NOMO-1 treated with dmso at 0.1 percent for 144 hours (cell line): ENCODE data around the gene TEKT1.
A peak's percentile ranks its signal among the peaks of the same experiment; 100 is the strongest.
"Not testable (repeated sequence)": the region's sequence is repeated elsewhere in the genome, so short reads cannot be mapped to it uniquely, and the experiment has no call there.

Experiments
- DNase-seq: peaks from one replicate; lab custom pipeline; 2025; ENCODE audit not compliant: unreplicated experiment; lab: John Stamatoyannopoulos, UW

Gene TEKT1

DNA sequence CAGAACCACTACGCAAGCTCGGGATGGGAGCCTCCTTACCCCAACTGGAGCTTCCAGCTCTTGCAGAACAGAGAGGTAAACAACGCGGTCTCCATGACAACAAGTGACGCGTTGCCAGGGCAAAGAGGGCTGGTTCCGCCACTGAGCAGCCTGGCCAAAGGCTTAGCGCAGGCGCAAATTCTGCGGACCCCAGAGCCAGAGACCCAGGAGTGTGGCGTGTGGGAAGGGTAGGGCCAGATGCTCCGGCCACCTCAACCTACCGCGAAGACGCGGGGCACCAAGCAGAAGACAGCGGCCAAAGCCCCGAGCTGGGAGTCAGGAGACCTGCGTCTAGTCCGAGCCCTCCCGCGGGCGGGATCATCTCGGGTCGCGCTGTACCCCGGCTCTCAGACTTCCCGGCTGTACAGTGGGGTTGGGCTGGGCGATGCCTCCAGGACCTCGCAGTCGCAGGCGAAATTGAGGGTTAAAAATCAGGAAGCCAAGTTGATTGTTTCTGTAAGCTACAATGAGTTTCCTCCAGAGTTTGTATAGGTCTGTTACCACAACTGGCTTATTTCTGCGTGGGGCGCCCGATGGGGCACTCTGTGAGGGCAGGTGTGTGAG lies at the start of gene TEKT1:
Gene TEKT1 (minus strand): TSS at position 69 of the 603 bp plus-strand sequence. CDS start 1,353 bp downstream, outside the sequence.
- peak; percentile 24 for DNase-seq

DNA sequence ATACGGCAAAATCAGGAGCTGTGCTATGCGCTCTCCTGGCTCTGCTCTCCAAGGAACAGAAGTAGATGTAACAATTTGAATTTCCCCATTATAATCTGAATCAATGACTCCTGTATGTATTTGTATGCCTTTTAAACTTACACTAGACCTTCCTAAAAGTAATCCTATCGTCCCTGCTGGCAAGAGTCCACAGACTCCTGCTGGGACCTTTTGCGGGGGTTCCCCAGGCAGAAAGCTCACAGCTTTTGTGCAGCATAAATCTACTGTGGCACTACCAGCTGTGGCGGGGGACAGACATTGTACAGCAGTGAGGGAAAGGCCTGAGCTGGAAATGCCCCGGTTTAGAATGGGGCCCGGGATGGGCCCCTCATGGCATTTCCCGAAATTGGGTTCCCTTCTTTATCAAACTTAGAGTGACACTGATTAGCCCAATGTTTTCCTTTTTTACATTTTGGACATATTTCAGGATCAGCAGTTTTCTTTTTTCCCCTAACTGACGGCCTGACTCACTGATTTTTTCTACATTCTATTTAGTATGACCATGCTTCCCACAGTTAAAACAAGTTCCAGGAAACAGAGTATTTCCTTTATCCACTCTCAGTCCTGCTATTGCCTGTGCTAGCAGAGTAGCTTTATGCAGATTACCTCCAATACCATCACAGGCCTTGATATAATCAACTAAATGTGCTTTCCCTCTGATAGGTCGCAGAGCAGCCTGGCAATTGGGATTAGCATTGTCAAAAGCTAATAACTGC lies 47.9 kb upstream of the TEKT1 start:
- DNase-seq: not testable (repeated sequence)

DNA sequence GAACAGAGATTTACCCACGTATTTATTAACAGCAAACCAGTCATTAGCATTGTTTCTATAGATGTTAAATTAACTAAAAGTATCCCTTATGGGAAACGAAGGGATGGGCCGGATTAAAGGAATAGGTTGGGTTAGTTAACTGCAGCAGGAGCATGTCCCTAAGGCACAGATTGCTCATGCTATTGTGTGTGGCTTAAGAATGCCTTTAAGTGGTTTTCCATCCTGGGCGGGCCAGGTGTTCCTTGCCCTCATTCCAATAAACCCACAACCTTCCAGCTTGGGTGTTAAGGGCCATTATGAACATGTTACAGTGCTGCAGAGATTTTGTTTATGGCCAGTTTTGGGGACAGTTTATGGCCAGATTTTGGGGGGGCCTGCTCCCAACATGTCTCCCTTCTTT lies 43.7 kb upstream of the TEKT1 start:
- DNase-seq: not testable (repeated sequence)

DNA sequence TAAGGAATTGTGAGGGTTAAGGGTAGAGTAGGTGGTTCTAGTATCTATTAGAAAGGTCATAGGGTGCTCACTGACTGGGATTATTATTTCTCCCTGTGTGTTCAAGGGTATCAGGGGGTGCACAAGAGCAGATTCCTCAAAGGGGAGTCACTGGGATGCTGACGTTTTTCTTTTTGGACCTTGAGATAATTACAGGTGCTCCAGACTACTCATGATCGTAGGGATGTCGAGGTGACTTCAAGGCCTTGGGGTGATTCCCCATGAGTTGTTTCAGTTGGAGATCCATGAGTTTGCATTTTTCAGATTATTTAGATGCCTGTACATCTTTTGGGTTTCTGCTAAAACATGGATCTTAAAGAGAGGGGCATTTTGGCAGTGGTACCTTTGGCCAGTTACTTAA lies 41.4 kb upstream of the TEKT1 start:
- no peak for DNase-seq

DNA sequence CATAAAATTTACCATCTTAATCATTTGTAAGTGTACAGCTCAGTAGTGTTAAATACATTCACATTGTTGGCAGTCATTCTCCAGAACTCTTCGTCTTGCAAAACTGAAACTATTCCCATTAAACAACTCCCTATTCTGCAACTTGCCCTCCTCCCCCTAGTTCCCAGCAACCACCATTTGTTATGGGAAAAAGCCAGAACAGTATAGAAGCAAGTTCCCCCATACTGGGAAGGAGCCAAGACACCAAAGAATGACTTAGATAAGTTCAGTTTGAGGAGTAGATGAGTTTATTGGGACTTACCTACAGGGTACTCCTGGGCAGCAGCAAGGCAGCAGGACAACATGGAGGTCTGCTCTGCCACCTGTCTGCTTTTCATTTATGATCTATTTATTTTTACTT lies 39.3 kb upstream of the TEKT1 start:
- no peak for DNase-seq

DNA sequence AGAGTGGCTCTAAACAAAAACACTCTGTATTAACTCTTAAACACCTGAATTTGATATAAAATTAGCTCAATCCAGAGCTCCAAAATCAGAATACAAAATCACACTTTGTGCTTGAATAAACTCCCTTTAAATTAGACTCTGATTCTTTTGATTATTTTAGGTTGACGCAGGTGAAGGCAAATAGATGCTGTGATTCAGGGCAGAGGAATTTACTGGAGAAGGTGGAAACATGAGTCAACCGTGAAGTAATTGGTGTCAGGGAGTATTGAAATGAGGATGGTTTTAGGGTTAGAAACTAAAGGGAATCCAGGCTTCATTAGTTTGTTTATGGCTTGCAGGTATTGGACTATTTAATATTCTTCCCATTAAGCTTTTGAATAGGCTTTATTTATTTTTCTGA lies 37.1 kb upstream of the TEKT1 start:
- DNase-seq: no peak

DNA sequence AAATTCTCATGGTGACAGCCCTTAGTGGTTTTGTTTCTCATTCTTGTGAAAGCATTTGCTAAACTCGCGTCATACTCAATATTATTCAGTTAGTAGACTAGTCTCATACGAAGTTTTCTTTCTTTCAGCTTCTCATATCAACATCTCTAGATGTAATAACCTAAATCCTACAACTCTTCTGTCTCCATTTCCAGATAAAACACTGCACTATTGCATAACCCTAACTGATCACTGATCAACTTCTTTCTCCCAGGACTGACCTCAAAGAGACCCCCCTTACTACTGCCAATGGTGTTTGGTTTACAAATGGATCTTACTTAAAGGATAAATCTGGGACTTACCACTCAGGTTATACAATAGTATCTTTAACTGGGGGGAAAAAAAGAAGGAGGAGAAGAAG lies 36.3 kb upstream of the TEKT1 start:
- DNase-seq: no peak

DNA sequence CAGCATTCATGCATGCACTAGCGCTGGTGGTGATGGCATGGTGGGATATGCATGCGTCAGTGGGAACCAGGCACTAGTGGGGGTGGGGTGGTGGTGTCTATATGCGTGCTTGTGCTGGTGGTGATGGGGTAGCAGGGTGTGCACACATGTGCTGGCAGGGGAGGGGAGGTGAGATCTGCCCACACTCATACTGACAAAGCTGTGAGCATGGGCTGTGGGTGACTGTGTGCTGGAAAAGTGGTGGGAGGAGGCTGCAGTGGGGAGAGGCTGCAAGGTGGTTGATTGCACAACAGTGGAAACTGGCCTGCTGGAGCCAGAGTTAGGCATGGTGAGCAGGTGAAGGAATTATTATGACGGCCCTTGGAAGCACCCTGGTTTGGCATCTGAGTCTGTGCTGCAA lies 31.3 kb upstream of the TEKT1 start:
- DNase-seq: no peak

DNA sequence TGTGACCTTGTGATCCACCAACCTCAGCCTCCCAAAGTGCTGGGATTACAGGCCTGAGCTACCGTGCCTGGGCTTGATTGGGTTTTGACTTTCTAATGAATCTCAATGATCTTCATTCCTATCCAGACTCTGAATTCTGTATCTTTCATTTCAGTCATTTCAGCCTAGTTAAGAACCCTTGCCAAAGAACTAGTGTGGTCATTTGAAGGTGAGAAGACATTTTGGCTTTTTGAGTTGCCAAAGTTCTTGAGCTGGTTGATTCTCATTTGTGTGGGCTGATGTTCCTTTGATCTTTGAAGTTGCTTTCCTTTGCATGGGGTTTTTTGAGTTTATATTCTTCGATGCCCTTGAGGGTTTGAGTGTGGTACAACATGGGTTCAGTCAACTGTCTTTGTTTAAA lies 30.6 kb upstream of the TEKT1 start:
- DNase-seq: no peak

DNA sequence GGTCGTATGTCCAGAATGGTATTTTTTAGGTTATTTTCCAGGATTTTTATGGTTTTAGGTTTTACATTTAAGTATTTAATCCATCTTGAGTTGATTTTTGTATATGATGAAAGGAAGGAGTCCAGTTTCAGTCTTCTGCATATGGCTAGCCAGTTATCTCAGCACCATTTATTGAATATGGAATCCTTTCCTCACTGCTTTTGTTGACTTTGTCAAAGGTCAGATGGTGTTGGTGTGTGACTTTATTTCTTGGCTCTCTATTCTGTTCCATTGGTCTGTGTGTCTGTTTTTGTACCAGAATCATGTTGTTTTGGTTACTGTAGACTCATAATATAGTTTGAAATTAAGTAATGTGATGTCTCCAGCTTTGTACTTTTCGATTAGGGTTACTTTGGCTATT lies 26.4 kb upstream of the TEKT1 start:
- DNase-seq: no peak

DNA sequence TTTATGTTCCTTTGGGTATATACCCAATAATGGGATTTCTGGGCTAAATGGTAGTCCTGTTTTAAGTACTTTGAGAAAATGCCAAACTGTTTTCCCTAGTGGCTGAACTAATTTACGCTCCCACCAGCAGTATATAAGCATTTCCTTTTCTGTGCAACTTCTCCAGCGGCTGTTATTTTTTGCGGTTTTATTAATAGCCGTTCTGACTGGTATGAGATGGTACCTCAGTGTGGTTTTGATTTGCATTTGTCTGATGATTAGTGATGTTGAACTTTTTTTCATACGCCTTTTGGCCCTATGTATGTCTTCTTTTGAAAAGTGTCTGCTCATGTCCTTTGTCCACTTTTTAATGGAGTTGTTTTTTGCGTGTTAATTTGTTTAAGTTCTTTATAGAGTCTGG lies 25.8 kb upstream of the TEKT1 start:
- DNase-seq: no peak

DNA sequence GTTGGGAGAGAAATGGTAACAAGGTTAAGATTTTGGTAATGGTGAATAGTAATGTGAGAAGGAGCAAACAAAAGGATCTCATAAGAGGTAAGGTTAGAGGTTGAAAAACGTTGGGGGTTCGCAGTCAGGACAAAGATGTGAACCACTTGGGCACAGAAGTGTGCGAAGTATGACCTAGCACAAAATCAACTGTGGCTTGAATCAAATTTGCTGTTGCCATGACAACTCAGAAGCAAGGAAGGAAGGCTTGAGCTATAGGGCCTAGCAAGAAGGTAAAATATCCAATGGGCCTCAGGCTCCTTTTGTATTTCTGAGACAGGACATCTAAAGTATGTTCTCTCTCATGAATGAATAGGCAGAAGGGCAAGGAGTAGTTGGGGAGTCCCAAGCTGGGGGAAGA lies 24.5 kb upstream of the TEKT1 start:
- no peak for DNase-seq

DNA sequence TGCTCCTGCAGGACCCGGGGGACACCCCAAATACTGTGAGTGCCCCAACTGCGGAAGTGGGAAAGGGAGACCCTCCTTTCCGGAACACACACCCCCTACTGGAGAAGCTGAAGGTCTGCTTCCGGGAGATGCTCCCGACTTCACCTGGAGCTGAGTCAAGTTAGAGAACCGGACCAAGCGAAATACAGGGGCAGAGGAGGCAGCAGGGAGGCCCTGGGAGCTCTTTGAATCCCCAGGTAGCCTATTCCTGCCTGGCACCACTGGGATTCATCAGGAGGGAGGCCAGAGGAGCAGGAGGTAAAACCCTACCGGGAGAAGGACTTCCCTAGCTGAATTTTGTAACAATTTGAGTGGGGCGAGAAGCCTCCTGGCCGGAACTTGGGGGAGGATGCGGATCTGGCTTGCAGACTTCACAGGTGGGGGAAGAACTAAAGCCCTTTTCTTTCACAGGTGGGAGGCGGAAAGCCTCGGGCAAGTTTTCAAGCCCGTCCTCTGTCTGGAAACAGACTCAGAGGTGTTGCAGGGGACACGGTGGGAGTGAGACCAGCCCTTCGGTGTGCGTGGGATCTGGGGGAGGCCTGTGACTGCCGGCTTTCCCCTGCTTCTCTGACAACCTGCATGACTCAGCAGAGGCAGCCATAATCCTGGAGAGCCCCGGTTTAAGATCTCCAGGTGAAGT lies 22.4 kb upstream of the TEKT1 start:
- DNase-seq: no peak

DNA sequence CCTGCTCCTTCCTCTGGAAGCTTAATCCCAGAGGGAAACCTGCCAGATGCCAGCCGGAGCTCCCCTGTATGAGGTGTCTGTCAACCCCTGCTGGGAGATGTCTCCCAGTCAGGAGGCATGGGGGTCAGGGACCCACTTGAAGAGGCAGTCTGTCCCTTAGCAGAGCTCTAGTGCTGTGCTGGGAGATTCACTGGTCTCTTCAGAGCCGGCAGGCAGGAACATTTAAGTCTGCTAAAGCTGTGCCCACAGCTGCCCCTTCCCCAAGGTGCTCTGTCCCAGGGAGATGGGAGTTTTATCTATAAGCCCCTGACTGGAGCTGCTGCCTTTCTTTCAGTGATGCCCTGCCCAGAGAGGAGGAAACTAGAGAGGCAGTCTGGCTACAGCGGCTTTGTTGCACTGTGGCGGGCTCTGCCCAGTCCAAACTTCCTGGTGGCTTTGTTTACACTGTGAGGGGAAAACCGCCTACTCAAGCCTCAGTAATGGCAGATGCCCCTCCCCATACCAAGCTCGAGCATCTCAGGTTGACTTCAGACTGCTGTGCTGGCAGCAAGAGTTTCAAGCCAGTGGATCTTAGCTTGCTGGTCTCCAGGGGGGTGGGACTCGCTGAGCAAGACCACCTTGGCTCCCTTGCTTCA lies 17.1 kb upstream of the TEKT1 start:
- not testable (repeated sequence) for DNase-seq

DNA sequence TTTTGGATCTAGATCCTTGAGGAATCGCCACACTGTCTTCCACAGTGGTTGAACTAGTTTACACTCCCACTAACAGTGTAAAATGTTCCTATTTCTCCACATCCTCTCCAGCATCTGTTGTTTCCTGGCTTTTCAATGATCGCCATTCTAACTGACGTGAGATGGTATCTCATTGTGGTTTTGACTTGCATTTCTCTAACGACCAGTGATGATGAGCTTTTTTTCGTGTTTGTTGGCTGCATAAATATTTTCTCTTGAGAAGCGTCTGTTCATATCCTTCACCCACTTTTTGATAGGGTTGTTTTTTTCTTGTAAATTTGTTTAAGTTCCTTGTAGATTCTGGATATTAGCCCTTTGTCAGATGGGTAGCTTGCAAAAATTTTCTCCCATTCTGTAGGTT lies 14.6 kb upstream of the TEKT1 start:
- not testable (repeated sequence) for DNase-seq

DNA sequence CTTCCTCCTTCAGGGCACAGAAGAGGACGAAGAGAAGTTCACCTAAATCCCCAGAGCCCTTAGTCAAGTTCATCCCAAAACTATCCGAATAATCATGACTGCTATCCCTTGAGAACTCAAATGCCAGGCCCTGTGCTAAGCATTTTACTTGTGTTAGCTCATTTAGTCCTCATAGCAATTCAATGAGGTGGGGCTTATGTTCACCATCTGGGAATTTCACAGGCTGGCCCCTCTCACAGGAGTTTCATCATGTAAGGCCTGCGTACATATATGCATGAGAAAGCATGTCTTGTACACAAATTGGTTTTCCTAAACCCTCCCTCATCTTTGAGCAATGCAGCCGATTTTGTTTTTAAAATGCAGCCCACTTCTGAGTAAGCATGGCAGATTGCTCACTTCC lies 12.9 kb upstream of the TEKT1 start:
- DNase-seq: not testable (repeated sequence)

DNA sequence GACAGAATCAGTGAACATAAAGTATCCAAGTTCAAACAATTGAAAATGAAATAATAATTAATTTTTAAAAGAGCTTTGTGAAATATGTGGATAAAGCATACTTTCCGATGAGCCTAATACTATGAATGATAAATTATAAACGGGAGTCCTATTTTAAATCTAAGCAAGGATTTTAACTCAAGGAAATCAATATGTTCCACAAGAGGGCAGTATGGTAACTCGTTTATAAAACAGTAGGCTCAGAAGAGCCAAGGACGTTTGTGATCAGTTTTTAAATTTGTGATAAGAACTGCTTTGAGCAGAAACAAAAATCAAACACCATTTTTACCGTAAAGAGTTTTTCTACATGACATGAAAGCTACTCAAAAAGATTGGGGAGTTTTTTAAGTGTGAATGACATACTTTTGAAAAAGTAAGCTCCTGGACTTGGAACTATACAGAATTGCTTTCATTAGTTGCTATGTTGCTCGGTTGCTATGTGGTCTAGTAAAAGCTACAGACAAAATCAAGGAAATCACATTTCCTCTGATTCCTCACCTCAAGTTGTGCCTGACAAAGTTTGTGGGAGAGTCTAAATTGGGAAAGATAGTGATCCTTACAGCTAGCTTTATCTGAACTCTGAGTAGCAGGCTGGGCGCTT lies 11.8 kb upstream of the TEKT1 start:
- no peak for DNase-seq

DNA sequence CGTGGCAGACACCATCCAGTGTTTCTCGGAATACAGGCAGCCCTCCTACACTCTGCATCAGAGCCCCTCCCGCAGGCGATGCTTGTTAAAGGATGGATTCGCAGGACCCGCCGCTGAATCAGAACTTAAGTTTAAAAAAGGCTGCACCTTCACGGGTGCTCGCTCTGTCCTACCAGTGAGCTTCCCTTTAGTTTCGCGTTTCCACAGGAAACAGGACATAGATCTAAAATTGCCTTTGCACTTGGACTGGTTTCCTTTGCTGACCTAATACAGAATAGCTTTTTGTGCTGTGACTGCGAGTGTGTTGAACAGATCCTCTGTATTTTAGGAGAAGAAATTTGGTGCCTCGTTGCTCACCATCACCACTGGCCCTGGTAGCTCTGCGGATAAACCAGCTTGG lies 10.2 kb upstream of the TEKT1 start:
- not testable (repeated sequence) for DNase-seq

DNA sequence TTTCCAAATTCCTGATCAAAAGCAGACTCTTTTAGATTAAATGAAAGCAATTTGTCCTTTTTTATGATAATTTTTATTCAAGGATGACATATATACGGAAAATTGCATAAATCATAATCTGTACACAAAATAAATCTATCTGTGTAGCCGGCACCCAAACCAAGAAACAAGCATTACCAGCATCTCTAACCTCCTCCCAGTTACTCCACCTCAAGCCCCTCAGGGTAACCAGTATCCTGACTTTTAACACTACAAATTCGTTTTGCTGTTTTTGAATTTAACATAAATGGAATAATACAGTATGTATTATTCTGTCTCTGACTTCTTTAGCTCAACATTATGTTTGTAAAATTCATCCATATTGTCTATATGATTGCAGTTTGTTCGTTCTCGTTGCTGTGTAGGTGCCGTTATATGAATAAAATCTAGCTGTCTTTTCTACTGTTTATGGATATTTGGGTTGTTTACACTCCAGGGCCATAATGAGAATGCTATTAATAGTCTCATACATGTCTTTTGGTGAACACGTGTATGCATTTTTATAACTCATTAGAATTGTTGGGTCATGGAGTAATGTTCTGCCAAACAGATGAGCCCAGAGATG lies 1.0 kb downstream of the TEKT1 start:
- DNase-seq: no peak

DNA sequence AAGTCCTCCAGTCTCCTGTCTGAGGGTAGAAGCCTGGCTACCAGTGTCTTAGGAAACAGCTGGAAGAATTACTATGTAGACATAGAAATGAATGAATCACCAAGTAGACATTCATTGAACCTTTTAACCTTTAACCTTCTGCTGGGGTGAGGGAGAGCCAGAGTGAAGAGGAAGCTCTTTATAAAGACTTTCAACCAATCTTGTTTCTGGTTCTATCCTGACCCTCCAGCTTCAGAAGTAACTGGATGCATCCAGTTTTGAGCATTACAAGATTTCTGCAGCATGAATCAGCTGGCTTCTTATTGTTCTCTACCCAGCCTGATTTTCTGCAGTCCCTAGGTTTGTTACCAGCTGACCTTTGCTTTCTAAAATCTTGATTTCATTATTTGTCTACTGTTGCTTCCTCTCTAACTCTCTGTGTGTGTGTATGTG lies 8.5 kb downstream of the TEKT1 start:
- DNase-seq: no peak

DNA sequence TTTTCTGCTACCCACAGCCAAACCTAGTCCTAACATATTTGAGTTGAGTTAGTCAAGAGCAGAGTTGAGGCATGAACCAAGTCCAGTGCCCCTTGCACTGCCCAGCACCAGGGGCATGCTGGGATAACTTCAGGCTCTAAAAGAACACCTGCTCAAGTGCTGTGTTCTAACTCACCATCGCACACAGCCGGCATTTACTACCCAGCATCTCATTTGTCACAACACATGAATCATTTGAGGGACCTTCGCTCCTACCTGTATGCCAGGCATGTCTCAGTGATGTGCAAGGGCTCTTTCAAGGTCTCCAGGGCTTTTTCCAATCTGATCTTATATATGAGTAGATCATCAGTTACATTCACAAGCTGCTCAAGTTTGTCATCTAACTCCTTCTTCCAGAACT lies 12.6 kb downstream of the TEKT1 start:
- DNase-seq: no peak
